HepG2 (cell line): ENCODE measurements around the gene ARHGEF40. TPM values are rescaled to one million over a fixed set of nuclear protein-coding genes. Genes with fewer than 3 reads are reported as not detected.

ENCODE experiments used
- AGO2 ChIP-seq: fragments of 200-400 bp; formaldehyde crosslinking; optimal IDR thresholded peaks from 2 replicates; pipeline ENCODE3; 2017; ENCODE audit warnings: mild to moderate bottlenecking, low read depth, low read length, moderate library complexity
- GPBP1L1 ChIP-seq: sonication (generic); formaldehyde crosslinking; IDR thresholded peaks from 2 replicates; pipeline ENCODE4 v1.5.0; 2020; ENCODE audit warnings: mild to moderate bottlenecking, missing genetic modification reagents
- HBP1 ChIP-seq: IDR thresholded peaks from 2 replicates; pipeline ENCODE4 v1.6.1; 2016; ENCODE audit warnings: low read depth, control low read depth
- NCOR1 ChIP-seq: fragments of 200-600 bp; sonication (generic); IDR thresholded peaks from 2 replicates; pipeline ENCODE4 v1.7.0; 2017; ENCODE audit warnings: antibody characterized with exemption, low read length, borderline replicate concordance
- NFIC ChIP-seq: IDR thresholded peaks from 2 replicates; pipeline ENCODE4 v1.6.1; 2012; ENCODE audit warnings: mild to moderate bottlenecking, low read length, inconsistent platforms
- PHF5A ChIP-seq: IDR thresholded peaks from one replicate; pipeline ENCODE4 v1.6.1; 2018; ENCODE audit warnings: low read depth, missing genetic modification reagents; ENCODE audit not compliant: unreplicated experiment
- SAP130 ChIP-seq: IDR thresholded peaks from 2 replicates; pipeline ENCODE4 v1.6.1; 2016; ENCODE audit warnings: low read depth
- ZNF251 ChIP-seq: sonication (generic); formaldehyde crosslinking; IDR thresholded peaks from 2 replicates; pipeline ENCODE4 v1.9.0; 2021; ENCODE audit warnings: mild to moderate bottlenecking, missing genetic modification reagents
- ZNF276 ChIP-seq: sonication (generic); formaldehyde crosslinking; IDR thresholded peaks from 2 replicates; pipeline ENCODE4 v1.4.0; 2020; ENCODE audit warnings: mild to moderate bottlenecking, low read depth, missing genetic modification reagents
- ZNF407 ChIP-seq: sonication (generic); formaldehyde crosslinking; IDR thresholded peaks from one replicate; pipeline ENCODE4 v1.5.1; 2020; ENCODE audit warnings: mild to moderate bottlenecking, missing genetic modification reagents; ENCODE audit errors: not compliant biosample characterization
- ZNF513 ChIP-seq: sonication (generic); formaldehyde crosslinking; conservative IDR thresholded peaks from 2 replicates; pipeline ENCODE4 v1.5.0; 2020; ENCODE audit warnings: missing genetic modification reagents
- ZNF569 ChIP-seq: sonication (generic); formaldehyde crosslinking; IDR thresholded peaks from 2 replicates; pipeline ENCODE4 v1.5.0; 2020; ENCODE audit warnings: mild to moderate bottlenecking, missing genetic modification reagents, moderate library complexity, borderline replicate concordance
- ZNF790 ChIP-seq: sonication (generic); formaldehyde crosslinking; IDR thresholded peaks from 2 replicates; pipeline ENCODE4 v1.8.0; 2022; ENCODE audit warnings: missing genetic modification reagents, mild to moderate bottlenecking, borderline replicate concordance
- polyA plus RNA-seq, 8 experiments: library from polyadenylated mRNA; depleted of rRNA in 3 of 8; stranded (reverse) in 7 of 8; unstranded in 1 of 8; fragments of >200 nt; fragmentation: Illumina TruSeq in 4 of 8; extraction: Trizol in 4 of 8; gene quantifications; 2 replicates each; pipeline versions ENCODE4 v1.2.1 to v1.2.3, GENCODE V29; 2011 to 2016; ENCODE audit warnings: low read depth in 4 of 8, missing spikeins in 1 of 8, mixed read lengths in 1 of 8; ENCODE audit not compliant: insufficient read depth in 1 of 8
- total RNA-seq, 5 experiments: library from RNA; depleted of rRNA; stranded (reverse); fragments of >200 nt; fragmentation: Illumina TruSeq; extraction: Trizol; gene quantifications; 2 replicates each; pipeline ENCODE4 v1.2.3, GENCODE V29; 2016; ENCODE audit warnings: low read depth in 1 of 5

Gene ARHGEF40
- total and polyA plus RNA-seq, 2 of the 13 experiments (the other 11 are each of a cell fraction or from before 2014, with no cell fraction given), result 28.1 to 78.1 TPM

GRCh38 chr14:21055432-21056117 lies 14.5 kb upstream of the ARHGEF40 start (continued):
- TF ChIP-seq ZNF407 (CRISPR knock-in tag), result no peak
- TF ChIP-seq NFIC, result peak; percentile 66; the same call in 1 of the 2 replicates
- no peak for TF ChIP-seq ZNF251 (CRISPR knock-in tag)
- no peak for TF ChIP-seq GPBP1L1 (CRISPR knock-in tag)
- TF ChIP-seq PHF5A, result peak; percentile 66
- TF ChIP-seq ZNF569 (CRISPR knock-in tag), result no peak; the same call in 1 of the 2 replicates
- peak; percentile 26; the same call in 1 of the 2 replicates for TF ChIP-seq ZNF790 (CRISPR knock-in tag)
- TF ChIP-seq HBP1 (CRISPR knock-in tag), result peak; percentile 39; the same call in 1 of the 2 replicates
- TF ChIP-seq ZNF276 (CRISPR knock-in tag), result no peak
- peak; percentile 82; the same call in 1 of the 2 replicates for TF ChIP-seq NCOR1
- no peak for TF ChIP-seq AGO2
- peak; percentile 95 for TF ChIP-seq SAP130 (CRISPR knock-in tag)
- TF ChIP-seq ZNF513, result no peak
